RWPE2 (cell line): ENCODE data around the gene FBXO34.

Source experiments
- ATAC-seq: fragments of 200-7000 bp; cut with Tn5 transposase; 3 replicates; pipeline ENCODE4 v1.9.1; 2021; ENCODE audit warnings: low read depth
- DNase-seq: peaks from one replicate; pipeline ENCODE4 v3.0.0-alpha.2; 2020; ENCODE audit warnings: low spot score
- H3K27ac ChIP-seq: fragments of 450-650 bp; 2 replicates; pipeline ENCODE4 v1.5.1; 2017; ENCODE audit warnings: mild to moderate bottlenecking; ENCODE audit not compliant: poor library complexity, severe bottlenecking
- H3K27me3 ChIP-seq: fragments of 250-450 bp; sonication (Bioruptor Pico); 2 replicates; pipeline ENCODE4 v1.5.1; 2021; ENCODE audit warnings: mild to moderate bottlenecking, moderate library complexity; ENCODE audit not compliant: insufficient read depth, poor library complexity, severe bottlenecking
- H3K36me3 ChIP-seq: fragments of 250-450 bp; sonication (Bioruptor Pico); 2 replicates; pipeline ENCODE4 v1.5.1; 2020; ENCODE audit warnings: low read depth, mild to moderate bottlenecking, moderate library complexity
- H3K4me1 ChIP-seq: fragments of 250-450 bp; sonication (Bioruptor Pico); 2 replicates; pipeline ENCODE4 v1.5.1; 2021; ENCODE audit warnings: mild to moderate bottlenecking, moderate library complexity; ENCODE audit not compliant: insufficient read depth, poor library complexity, severe bottlenecking
- H3K4me3 ChIP-seq: fragments of 250-450 bp; sonication (Bioruptor Pico); 2 replicates; pipeline ENCODE4 v1.5.1; 2021; ENCODE audit warnings: mild to moderate bottlenecking, moderate library complexity; ENCODE audit not compliant: severe bottlenecking
- H3K9me3 ChIP-seq: fragments of 250-450 bp; sonication (Bioruptor Pico); 2 replicates; pipeline ENCODE4 v1.5.1; 2021; ENCODE audit warnings: mild to moderate bottlenecking, moderate library complexity; ENCODE audit not compliant: severe bottlenecking
- TF ChIP-seq, protein P1 (sequence below): fragments of 450-650 bp; IDR thresholded peaks from one replicate; pipeline ENCODE4 v1.5.1; 2017; ENCODE audit warnings: mild to moderate bottlenecking, moderate library complexity; ENCODE audit not compliant: poor library complexity, severe bottlenecking

The FBXO34 gene

GRCh38 chr14:55323910-55324309 lies 52.7 kb downstream of the FBXO34 start:
- no peak for ATAC-seq
- no peak overlapping the region for H3K27ac ChIP-seq
- no peaks in the 10 kb centered on the region for H3K4me1 ChIP-seq
- no peaks in the 10 kb centered on the region for H3K27me3 ChIP-seq
- no peak overlapping the region for H3K4me3 ChIP-seq
- 0 out of 2 replicates have a peak, but pooled peaks cover 9% of the 10 kb centered on the region for H3K36me3 ChIP-seq
- no peaks in the 10 kb centered on the region for H3K9me3 ChIP-seq
- TF ChIP-seq, protein P1, sequence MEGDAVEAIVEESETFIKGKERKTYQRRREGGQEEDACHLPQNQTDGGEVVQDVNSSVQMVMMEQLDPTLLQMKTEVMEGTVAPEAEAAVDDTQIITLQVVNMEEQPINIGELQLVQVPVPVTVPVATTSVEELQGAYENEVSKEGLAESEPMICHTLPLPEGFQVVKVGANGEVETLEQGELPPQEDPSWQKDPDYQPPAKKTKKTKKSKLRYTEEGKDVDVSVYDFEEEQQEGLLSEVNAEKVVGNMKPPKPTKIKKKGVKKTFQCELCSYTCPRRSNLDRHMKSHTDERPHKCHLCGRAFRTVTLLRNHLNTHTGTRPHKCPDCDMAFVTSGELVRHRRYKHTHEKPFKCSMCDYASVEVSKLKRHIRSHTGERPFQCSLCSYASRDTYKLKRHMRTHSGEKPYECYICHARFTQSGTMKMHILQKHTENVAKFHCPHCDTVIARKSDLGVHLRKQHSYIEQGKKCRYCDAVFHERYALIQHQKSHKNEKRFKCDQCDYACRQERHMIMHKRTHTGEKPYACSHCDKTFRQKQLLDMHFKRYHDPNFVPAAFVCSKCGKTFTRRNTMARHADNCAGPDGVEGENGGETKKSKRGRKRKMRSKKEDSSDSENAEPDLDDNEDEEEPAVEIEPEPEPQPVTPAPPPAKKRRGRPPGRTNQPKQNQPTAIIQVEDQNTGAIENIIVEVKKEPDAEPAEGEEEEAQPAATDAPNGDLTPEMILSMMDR, result no peak
- no peak for DNase-seq

GRCh38 chr14:55324812-55325211 lies 53.6 kb downstream of the FBXO34 start:
- no peak for DNase-seq
- TF ChIP-seq, protein P1, result no peak
- 0 out of 2 replicates have a peak, but pooled peaks cover 9% of the 10 kb centered on the region for H3K36me3 ChIP-seq
- no peaks in the 10 kb centered on the region for H3K4me1 ChIP-seq
- H3K9me3 ChIP-seq, result no peaks in the 10 kb centered on the region
- H3K27me3 ChIP-seq, result no peaks in the 10 kb centered on the region
- H3K27ac ChIP-seq, result no peak overlapping the region
- H3K4me3 ChIP-seq, result no peak overlapping the region
- no peak for ATAC-seq

GRCh38 chr14:55327179-55327578 lies 56.0 kb downstream of the FBXO34 start:
- Histone ChIP-seq H3K9me3 (no peaks in the 10 kb centered on the region), H3K4me1 (no peaks in the 10 kb centered on the region), H3K27me3 (no peaks in the 10 kb centered on the region), H3K36me3 (0 out of 2 replicates have a peak, but pooled peaks cover 11% of the 10 kb centered on the region), H3K4me3 (no peak overlapping the region), H3K27ac (no peak overlapping the region)
- ATAC-seq (no peak), DNase-seq (no peak)
- TF ChIP-seq, protein P1, result no peak

GRCh38 chr14:55328317-55328716 lies 57.1 kb downstream of the FBXO34 start:
- TF ChIP-seq, protein P1, result no peak
- H3K9me3 ChIP-seq, result no peaks in the 10 kb centered on the region
- 0 out of 2 replicates have a peak, but pooled peaks cover 13% of the 10 kb centered on the region for H3K36me3 ChIP-seq
- DNase-seq, result no peak
- no peaks in the 10 kb centered on the region for H3K27me3 ChIP-seq
- no peak overlapping the region for H3K27ac ChIP-seq
- no peak overlapping the region for H3K4me3 ChIP-seq
- ATAC-seq, result peak; percentile 80
- H3K4me1 ChIP-seq, result peaks cover 7% of the 10 kb centered on the region

- Histone ChIP-seq H3K4me1 (peaks cover 13% of the 10 kb centered on the region), H3K27ac (no peak overlapping the region), H3K36me3 (0 out of 2 replicates have a peak, but pooled peaks cover 5% of the 10 kb centered on the region), H3K4me3 (no peak overlapping the region), H3K27me3 (no peaks in the 10 kb centered on the region), H3K9me3 (no peaks in the 10 kb centered on the region)
- DNase-seq, result no peak
- ATAC-seq, result peak; percentile 42; the same call in 1 of the 3 replicates
- TF ChIP-seq, protein P1, result no peak
Measured at GRCh38 chr14:55329999-55330710, 58.9 kb downstream of the FBXO34 start.
